HTR-8/SVneo (cell line): ENCODE data around the gene GNAQ.
"Not testable (repeated sequence)": the region's sequence is repeated elsewhere in the genome, so short reads cannot be mapped to it uniquely, and the experiment has no call there.

Experiments used
- DNase-seq: peaks from one replicate; pipeline ENCODE4 v3.0.0; 2011; ENCODE audit warnings: low spot score, mixed read lengths; ENCODE audit not compliant: insufficient read length
- FAIRE-seq: peaks from 2 replicates; lab custom pipeline; 2011; peaks lifted over from hg19 to GRCh38; lab: Jason Lieb, UNC

The GNAQ gene

DNA sequence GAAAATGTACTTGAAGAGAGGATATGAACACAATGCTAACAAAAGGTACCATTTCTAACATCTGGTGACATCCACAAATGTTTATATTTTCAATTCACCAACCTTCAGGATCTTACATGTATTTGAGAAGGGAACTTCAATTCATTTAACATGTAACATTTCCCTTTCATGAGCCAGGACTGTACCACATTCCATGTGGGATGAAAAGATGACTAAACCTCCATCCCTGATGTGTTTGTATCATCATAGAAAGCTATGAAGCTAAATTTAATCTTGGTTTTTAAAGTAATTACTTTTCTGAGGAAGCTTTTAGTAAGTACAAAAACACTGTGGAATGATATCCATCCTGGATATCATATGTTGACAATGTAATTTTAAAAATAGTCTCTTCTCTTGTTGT, 305.3 kb downstream of the GNAQ start:
- FAIRE-seq: no peak
- DNase-seq: no peak

DNA sequence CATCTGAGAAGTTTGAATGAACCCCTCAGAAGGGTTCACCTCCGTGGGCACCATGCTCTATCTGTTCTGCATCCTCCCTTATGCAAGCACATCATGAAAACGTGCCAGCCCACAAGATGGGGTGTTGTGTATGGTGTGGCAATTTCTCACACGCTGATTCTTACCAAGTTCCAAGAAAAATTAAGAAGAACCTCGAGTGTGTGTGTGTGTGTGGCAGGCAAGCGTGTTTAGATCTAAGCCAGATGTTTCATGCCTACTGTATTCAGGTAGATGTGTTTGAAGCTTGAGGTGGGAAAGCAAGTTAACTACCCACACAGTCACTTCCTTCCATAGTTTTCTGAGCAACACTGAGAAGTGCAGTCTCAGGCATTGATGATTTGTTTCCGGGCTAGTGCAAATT, 305.8 kb downstream of the GNAQ start:
- DNase-seq (no peak), FAIRE-seq (no peak)

DNA sequence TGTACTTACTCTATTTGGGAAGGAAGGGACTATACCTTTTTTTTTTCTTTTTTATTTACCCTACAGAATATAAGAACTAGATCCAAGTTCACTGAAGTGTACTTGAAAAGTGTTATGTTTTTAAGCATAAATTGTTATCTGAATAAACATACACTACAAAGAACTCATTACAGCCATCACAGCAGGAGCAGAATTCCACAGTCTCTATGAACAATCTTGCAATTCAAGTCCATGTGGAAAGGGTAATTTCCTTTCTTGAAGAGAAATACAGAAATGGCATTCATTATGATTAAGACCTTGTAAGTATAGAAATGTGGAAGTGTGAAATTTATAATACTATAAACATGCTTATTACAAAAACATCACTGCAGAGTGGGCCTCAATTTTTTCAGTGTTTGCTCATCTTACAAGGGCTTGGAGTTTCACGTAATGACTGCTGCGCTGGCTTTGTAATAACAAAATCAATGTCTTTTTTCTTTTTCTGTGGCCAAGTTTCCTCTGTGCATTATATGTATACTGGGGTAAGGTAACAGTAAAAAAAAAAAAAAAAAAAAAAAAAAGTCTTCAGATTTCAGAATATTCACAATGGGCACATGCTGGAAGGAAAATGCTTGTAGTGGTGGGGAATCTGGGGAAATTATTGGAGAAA, 306.4 kb downstream of the GNAQ start:
- FAIRE-seq (no peak), DNase-seq (no peak)

DNA sequence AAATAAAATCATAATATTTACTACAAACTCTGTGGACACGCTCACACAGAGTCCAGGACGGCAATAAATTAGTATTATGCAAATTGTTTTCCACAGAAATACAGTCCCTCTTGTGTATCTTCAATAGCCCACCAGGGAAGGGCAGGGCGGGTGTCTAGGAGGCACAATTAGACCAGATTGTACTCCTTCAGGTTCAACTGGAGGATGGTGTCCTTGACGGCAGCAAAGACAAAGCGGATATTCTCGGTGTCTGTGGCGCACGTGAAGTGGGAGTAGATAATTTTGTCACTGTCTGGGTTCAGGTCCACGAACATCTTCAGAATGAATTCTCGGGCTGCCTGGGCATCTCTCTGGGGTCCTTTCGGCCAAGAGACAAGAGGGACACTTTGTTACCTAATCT, 310.5 kb downstream of the GNAQ start:
- not testable (repeated sequence) for FAIRE-seq, DNase-seq

DNA sequence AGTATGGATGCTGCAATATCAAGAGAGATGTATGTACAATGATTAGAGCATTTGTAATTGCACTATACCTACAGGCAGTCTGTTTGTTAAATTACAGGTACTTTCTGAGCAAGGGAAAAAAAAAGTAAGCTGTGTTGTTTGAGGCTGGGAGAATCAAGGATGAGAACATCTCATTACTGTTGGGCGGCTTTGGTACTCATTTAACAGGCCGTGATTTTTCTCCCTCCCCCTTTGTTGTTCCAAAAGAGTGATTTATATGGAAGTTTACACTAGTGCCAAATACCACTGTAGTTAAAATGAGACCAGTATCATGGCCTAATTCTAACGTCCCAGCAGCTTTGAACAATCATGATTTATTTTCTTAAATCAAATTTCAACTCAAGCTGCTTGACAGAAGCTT, 312.3 kb downstream of the GNAQ start:
- DNase-seq: no peak
- no peak for FAIRE-seq

DNA sequence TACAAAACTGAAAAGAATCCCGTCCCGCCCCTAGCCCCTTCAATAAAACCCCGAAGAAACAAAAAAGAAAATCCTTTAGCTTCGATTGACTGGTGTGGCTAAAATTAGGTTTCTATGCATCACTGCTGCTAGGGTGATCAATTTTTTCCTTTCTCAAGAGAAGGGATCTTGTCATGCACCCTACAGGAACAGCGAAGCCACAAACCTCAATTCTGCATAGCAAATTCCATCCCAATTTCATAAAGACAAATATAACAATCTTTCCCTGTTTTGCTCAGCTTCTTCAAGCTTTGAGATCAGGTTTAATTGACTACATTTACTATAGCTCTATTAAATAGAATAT, 313.3 kb downstream of the GNAQ start:
- not testable (repeated sequence) for DNase-seq, FAIRE-seq

DNA sequence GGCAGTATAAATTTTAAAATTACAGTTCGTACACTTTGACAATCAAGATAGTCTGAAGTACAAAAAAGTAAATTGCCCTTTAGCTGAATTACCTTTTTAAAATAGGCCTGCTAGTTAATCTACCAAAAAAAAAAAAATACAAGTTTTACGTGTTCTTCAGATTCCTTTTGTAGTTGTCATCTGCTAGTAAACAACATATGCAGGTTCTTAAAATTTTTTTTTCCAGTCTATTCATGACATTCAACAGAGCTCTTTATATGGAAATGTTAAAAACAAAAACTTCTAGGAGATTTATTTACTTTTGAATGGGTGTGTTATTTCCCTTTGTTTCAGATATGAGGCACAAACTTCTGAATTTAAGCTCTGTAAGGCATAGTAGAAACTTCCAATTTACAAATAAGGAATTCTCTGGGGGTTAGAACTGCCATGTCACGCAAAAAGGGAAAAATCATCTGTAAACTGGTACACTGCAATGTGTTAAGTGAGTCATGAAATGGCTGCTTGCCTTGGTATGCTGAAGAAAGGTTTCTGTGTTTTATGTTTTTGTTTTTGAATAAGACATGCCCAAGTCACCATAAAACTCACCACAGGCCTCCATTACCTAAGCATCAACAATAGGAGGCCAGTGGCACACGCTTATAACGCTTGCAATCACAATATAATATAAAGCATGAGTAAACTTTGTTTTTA, 313.9 kb downstream of the GNAQ start:
- FAIRE-seq: peak; percentile 65
- not testable (repeated sequence) for DNase-seq

DNA sequence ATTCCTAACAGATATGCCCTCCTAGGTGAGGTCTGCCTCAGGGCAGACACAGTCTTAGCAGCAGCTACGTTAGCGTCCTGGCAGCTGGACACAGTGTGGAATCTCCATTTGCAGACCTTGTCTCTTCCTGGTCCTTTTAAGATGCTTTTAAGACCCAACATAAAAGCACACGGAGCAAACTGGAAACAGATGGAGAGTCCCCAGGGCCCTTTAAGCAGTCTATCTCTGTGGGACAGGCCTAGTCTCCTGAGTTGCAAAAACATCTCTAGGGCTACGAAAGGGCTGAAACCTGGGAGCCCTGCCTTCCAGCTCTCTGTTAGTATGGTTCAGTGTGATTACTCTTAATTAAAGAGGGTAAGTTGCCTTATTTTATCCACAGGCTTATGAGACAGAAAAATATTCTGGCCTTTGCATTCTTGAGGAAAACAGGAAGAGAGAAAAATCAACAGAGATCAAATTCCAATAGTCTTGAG, 317.5 kb downstream of the GNAQ start:
- no peak for FAIRE-seq
- DNase-seq: no peak

DNA sequence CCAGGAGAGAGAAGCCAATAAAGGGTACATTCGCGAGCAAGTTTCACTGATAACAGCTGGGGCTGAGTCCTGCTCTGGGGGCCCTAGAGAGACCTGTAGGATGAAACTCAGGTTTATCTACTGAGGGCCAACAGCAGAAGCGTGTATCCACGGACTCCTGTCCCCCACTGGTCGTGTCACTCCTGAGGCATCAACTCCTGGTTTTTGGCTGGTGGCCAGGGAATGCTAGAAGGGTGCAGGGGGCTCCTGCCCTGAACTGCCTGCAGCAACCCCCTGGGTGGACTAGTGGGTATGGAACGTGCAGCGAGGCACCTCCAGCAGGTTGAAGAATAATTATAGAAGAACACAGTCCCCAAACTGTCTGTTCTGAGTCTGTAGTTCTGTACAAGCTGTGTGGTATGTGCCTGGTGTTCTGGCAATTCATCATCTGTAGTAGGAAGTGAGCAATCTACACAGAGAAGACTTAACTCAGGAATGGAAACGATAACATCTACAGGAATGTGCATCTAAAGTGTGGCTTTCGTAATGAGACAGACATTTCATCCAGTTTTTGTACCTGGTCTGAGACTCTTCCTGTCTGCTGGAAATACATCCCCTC, 319.0 kb downstream of the GNAQ start:
- FAIRE-seq (peak; percentile 48), DNase-seq (peak; percentile 60)

DNA sequence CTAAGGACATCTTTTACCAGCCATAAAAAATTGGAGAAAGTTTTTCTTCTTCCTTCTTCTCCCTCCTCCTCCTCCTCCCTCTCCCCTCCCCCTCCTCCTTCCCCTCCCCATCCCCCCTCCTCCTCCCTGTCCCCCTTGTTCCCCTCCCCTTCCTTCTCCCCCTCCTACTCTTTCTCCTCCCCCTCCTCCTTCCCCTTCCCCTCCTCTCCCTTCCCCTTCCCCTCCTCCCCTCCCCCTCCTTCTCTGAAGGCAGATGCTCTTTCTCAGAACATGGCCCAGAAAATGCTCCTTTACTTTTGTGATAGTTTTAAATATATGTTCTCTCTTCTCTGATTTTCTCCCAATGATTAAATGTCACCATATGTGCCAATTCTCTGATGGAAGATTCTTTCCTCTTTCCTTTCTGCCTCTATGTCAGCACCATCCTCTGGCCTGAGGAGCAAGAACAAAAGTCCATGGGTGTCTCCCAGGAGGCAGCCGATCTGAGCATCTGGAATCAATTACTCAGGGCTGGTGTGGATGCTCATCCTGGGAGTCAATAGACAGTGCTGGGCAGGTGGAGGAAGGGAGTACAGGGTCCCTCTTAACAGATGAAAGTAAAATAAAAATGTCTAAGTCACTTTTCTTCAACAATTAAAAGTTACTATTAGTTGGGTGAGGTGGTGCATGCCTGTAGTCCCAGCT, 320.5 kb downstream of the GNAQ start:
- DNase-seq: no peak
- no peak for FAIRE-seq

DNA sequence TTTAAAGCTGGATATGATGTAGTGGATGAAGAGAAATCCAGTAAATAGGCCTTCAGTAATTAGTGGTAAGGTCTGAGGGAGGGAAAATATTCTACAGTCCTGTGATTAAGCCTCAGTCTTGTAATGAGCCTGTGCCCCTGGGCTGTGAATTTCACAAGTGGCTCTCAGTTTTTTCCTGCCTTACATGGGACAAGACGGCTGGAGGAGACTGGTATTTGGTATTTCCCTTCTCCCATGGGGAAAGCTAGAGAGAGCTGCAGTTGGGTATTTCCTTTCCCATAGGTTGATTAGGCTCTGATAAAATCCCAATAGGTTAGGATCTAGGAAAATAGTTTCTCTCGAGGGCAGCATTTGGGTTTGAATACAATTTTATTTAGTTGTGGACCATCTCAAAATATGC, 321.3 kb downstream of the GNAQ start:
- no peak for FAIRE-seq
- no peak for DNase-seq

DNA sequence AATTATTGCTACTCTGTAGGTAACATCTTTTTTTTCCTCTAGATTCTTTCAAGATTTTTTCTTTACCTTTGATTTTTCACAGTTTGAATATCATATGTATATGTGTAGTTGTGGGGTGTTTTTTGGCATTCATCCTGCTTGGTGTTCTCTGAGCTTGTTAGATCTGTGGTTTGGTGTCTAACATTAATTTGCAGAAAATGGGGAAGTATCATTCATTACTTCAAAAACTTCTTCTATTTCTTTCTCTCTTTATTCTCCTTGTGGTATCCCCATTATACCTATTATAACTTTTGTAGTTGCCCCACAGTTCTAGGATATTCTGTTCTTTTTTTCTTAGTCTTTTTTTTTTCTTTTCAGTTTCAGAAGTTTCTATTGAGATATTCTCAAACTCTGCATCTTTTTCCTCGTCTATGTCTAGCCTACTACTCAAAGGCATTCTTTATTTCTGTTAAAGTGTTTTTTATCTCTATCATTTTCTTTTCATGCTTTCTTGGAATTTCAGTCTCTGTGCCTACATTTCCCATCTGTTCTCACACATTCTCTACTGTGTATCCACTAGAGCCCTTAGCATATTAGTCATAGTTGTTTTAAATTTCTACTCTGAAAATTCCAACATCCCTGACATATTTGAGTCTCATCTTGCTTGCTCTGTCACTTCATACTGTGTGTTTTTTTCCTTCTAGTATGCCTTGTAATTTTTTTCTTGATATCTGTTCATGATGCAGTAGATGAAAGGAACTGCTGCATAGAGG, 323.4 kb downstream of the GNAQ start:
- no peak for FAIRE-seq
- no peak for DNase-seq

DNA sequence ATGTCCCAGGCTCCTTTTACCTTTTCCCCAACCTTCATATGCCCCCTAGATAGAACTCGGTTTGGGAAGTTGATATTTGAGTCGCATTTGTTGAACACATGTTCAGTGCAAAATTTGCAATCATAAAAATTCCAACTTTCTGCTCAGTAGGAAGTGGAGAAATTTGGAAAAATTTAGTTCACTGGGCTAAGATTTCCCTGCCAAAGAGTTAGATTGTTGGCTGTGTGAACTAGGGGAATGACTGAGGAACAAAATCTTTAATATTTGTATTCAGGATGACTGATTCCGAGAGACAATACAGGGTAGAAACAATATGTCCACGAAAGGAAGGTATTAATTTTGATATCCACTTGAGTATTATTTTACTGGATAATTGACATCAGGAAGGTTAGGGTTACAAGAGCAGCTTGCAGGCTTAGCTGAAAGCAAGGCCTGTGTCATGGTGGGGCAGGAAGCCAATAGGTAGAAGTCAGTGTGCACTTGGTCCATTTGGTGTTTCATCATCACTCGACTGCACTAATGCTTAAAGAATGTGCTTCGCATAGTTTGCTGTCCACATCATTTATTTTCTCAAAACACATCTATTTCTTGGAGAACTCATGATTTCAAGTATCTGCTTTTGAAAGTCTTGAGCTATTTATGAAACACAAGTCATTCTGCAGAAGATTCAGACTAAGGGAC, 324.1 kb downstream of the GNAQ start:
- FAIRE-seq (peak; percentile 84), DNase-seq (peak; percentile 74)

DNA sequence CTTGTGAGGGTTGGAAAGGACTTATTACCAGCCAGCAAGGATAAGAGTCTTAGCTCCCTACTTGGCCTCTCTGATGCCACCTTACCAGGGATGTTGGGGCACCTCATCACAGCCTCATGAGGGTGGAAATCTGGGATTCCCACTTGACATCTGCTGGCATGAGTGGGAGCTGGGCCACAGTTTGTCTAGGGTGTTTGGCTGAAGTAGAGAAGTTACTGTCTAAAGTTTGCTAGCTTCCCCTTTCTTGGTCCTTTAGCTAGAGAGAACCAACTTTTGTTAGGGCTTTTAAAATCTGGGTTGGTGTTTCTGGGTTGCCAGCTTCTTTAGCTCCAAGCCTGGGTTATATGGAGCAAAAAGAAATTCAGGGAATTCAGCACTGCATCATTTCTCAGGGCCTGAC, 326.0 kb downstream of the GNAQ start:
- DNase-seq: no peak
- no peak for FAIRE-seq

DNA sequence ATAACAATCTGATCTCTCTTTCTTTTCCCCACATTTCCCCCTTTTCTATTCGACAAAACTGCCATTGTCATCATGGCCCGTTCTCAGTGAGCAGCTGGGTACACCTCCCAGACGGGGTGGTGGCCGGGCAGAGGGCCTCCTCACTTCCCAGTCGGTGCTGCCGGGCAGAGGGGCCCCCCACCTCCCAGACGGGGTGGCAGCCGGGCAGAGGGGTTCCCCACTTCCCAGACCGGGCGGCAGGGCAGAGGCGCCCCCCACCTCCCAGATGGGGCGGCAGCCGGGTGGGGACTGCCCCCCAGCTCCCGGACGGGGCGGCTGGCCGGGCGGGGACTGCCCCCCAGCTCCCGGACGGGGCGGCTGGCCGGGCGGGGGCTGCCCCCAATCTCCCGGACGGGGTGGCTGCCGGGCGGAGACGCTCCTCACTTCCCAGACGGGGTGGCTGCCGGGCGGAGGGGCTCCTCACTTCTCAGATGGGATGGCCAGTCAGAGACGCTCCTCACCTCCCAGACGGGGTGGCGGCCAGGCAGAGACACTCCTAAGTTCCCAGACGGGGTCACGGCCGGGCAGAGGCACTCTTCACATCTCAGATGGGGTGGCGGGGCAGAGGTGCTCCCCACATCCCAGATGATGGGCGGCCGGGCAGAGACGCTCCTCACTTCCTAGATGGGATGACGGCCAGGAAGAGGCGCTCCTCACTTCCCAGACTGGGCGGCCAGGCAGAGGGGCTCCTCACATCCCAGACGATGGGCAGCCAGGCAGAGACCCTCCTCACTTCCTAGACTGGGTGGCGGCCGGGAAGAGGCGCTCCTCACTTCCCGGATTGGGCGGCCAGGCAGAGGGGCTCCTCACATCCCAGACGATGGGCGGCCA, 328.9 kb downstream of the GNAQ start:
- DNase-seq, FAIRE-seq: not testable (repeated sequence)

DNA sequence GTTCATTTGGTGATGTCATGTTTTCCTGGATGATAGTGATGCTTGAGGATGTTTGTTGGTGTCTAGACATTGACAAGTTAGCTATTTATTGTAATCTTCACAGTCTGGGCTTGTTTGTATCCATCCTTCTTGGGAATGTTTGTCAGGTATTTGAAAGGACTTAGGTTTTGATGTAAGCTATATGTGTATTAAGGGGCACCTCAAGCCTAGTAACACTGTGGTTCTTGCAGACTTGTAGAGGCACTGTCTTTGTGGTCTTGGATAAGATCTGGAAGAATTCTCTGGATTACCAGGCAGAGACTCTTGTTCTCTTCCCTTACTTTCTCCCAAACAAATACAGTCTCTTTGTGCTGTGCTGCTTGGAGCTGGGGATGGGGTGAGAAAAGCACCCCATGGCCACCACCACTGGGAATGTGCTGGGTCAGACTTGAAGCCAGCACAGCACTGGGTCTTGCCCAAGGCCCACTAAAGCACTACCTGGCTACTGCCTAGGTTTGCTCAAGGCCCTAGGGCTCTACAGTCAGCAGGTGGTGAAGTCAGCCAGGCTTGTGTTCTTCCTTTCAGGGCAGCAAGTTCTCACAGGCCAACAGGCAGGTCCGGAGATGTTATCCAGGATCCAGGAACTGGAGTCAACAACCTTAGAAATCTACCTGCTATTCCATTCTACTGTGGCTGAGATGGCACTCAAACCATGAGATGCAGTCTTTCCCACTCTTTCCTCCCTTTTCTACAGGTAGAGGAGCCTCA, 334.2 kb downstream of the GNAQ start:
- FAIRE-seq (no peak), DNase-seq (no peak)

DNA sequence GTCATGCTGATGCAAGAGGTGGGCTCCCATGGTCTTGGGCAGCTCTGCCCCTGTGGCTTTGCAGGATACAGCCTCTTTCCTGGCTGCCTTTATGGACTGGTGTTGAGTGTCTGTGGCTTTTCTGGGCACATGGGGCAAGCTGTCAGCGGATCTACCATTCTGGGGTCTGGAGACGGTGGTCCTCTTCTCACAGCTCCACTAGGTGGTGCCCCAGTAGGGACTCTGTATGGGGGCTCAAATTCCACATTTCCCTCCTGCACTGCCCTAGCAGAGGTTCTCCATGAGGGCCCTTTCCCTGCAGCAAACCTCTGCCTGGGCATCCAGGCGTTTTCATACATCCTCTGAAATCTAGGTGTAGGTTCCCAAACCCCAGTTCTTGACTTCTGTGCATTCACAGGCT, 340.9 kb downstream of the GNAQ start:
- not testable (repeated sequence) for FAIRE-seq

DNA sequence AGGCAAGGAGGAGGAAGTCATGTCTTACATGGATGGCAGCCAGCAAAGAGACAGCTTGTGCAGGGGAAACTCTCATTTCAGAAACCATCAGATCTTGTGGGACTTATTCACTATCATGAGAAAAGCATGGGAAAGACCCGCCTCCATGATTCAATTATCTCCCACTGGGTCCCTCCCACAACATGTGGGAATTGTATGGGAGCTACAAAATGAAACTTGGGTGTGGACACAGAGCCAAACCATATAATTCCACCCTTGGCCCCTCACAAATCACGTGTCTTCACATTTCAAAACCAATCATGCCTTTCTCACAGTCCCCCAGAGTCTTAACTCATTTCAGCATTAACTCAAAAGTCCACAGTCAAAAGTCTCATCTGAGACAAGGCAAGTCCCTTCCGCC, 341.5 kb downstream of the GNAQ start:
- FAIRE-seq: not testable (repeated sequence)

More for the DNA sequence above, 340.9 kb downstream of the GNAQ start:
- DNase-seq: not testable (repeated sequence)

More for the DNA sequence above, 341.5 kb downstream of the GNAQ start:
- not testable (repeated sequence) for DNase-seq
